Measurements from ENCODE around the gene GRIPAP1.
A peak's percentile ranks its signal among the peaks of the same experiment; 100 is the strongest.

Gene GRIPAP1

DNA sequence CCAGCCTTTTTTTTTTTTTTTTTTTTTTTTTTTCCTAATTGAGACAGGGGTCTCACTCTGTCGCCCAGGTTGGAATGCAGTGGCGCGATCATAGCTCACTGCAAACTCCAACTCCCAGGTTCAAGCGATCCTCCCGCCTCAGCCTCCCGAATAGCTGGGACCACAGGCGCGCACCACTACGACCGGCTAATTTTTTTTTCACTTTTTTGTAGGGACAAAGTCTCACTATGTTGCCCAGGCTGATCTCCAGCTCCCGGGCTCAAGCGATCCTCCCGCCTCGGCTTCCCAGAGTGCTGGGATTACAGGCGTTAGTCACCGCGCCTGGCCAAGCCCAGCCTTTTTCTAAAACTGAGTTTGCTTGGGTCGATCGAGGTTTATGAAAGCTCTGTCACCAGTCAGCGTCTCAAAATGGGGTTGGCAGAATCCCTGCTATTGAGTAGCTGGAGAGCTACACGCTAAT lies 43.4 kb downstream of the GRIPAP1 start:
- DNase-seq (ENCODE audit: low spot score): no peak

DNA sequence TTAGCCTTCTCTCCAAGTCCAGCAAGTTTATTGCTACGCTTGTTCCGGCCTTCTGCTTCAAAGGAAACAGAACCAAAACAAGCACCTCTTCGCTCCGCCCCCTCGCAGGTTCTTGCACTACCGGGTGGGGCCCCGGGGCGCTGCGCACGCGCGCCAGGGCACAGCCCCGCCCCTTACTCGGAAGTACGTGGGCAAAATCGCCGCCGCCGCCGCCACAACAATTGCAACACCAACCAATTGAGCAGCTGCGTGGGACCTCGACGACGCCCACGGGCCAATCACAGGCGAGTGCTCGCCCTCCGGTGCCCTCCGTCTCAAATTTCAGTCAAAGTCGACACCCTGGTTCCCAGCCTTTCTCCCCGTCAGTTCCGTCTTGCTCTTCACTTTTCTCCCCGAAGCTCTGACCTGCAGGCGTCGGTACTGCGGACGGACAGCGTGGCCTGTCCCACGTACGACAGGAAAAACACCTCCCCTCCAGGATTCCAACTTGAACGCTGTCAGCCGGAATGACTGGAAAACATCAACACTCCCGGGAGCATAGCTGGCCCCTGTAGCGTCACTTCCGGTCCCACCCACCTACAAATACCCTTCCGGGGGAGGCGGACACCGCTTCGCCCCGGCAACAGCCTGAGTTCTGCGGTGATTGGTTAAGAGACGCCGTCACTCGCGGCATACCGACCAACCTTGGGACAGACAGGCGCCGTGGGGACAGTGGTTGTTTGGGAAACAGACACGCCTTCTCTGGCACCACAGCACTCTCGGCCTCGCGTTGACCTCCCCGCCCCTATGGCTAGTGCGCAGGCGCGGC lies 44.0 kb downstream of the GRIPAP1 start:
- DNase-seq (ENCODE audit: low spot score): peak; percentile 97

DNA sequence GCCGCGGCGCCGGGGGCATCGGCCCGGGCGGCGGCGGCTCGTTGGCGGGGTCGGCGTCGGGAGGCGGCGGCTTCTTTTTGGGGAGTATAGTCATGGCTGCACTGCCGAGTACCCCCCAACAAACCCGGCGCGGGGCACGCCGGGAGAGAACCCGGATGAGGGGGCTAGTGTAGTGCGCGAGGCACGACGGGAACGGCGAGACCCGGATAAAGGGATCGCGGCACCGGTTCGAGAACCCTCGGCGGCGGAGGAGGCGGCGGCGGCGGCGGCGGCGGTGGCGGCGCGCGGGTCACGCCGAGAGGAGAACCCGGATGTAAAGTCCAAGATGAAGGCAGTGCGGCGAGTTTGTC lies 44.6 kb downstream of the GRIPAP1 start, which contains the start of gene OTUD5:
Gene OTUD5 (minus strand): TSS at position 131 of the 350 bp plus-strand sequence. CDS start 37 bp downstream, at position 94.
- DNase-seq (ENCODE audit: low spot score): no peak

DNA sequence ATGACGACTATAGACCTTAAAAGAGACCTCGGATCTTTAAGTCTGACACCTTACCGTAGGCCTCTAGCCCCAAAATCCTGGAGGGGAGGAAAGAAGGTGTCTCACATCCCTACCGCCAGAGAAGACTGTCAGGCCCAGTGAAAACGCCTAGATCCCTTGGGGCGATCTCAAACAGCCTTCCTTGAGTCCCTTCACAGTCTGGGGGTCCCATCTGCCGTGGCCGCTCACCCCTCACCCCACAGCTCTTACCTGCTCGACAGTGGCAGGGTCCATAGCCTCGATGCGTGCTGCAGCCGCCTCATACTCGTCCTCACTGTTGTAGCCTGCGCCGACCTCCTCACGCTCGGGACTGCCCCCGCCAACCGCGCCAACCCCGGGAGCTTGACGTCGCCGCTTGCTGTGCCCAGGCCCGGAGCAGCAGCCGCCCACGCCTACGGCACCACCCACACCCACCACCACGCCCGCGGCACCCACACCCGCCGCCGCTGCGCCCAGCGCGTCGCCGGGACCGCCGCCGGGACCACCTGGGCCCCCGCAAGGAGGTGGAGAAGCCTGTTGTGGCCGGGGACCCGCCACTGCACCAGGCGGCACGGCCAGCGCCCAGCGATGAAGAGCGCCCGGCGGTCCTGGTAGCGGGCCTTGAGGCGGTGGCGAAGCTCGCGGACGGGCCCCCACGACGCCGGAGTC lies 45.2 kb downstream of the GRIPAP1 start:
- DNase-seq (ENCODE audit: low spot score): no peak

DNA sequence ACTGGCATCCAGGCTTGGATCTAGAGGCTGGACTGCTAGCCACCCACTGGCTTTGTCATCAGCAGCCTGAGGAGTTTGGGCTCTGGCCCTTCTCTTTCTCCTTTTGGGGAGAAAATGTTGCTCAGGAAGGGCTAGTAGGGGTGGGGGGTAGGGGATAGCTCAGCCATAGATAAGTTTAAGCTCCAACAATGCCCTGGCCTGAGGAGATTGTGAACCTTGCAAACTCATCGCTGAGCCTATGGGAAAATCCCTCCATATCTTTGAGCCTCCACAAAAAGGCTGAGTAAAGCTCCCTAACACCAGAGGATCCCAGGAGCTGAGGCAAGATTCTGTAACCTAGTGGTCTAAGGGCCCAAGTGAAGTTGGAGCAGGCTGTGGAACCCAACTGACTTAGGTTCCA lies 53.5 kb downstream of the GRIPAP1 start:
- no peak for DNase-seq (ENCODE audit: low spot score)

DNA sequence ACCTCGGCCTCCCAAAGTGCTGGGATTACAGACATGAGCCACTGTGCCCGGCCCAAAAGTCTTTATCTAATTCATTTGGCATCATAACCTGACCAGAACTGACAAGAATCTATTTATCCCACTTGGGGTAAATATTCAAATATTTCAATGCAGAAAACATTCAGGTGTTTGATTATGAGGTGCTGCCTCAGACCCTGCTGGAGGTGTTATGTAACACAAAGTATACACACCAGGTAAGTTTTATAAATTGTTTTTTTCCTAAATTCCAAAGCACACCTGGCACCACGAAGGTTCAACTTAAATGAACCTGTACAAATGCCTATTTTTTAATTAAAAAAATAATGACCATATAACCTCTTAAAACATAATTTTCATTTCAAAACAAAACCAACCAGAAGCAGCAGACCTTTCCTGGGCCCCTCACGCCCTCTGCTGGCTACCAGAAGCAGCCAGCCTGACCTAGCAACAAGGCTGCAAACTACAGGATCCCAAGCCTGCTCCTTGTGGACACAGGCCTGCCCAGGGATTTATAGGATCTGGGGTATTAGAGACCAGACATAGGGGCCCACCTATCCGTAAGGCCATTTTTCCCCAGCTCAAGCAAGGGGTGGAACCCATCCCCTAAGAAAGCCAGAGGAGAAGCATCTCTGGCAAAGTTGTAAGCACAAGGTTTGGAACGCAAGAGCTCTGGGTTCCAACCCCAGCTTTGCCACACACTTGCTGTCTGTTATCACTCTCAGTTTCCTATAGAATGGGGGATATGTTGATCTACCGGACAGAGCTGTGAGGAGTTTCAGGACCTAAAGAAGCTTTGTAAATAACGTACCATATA lies 56.3 kb downstream of the GRIPAP1 start:
- peak; percentile 35 for DNase-seq (ENCODE audit: low spot score)

DNA sequence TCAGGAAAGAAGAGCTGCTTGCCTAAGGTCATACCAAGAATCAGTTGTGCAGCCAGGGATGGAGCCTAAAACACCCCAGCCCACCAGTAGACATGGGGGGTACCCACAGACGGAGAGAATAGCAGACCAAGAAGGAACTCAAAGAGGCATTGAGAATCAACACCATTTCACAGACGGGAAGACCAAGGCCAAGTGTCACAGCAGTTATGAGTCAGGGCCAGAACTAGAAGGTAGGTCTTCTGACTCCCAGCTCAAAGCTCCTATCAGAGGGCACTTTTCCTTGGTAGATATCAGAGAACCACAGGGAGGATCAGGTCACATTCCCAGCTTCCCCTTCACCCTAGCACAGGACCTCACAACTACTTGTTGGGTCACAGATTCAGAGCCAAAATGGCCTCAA lies 59.2 kb downstream of the GRIPAP1 start:
- no peak for DNase-seq (ENCODE audit: low spot score)

DNA sequence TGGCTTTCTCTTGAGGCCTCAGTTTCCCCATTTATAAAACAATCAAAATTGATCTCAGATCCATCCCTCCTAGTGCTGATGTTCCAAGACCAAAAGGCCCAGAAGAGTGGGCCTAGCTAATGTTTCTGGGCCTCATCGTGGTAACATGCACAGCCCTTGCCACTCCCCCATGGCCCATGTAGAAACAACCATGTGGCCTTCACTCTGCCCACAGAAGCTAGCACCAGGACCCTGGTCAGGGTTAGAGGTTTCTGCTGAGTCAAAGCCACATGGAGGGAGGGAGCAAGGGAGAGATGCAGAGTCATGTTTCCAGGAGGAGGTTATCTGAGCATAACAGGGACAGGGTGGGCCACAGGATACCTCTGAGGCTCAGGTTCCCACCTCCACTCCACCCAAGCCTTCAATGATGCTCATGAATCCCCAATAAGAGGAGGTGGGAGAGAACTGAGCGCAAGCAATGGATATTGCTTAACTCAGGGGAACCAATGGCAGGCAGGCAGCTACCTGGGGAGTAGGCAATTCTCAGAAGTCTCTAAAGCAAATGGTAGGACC lies 61.6 kb downstream of the GRIPAP1 start:
- DNase-seq (ENCODE audit: low spot score): no peak

DNA sequence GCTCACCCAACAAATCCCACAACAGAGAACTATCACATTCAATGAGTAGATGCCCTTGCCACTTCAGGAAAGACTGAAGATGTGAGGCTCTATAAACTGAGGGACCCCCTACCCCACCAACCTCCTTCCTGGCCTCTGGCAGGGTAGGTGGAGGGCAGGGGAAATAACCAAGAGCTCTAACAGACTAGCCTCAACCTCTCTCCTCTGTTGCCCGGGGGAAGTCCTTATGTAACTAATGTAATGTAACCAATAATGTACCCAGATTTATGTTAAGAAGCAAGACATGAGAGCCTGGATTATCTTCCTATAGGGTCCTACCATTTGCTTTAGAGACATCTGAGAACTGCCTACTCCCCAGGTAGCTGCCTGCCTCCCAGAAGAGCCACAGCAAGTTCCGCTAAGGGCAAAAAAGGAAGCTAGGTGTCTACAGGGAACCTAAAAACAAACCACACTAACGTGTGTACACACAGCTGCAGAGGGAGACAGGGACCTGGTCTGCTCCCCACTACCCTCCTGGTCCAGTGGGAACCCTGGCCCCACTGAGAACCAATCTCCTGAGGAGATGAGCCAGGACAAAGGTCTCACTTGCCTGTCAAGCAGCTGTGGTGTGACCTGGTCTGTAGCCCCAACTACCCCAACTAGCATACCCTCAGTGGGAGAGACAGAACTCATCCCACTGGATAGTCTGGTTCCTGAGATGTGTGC lies 62.4 kb downstream of the GRIPAP1 start:
- DNase-seq (ENCODE audit: low spot score): no peak

DNA sequence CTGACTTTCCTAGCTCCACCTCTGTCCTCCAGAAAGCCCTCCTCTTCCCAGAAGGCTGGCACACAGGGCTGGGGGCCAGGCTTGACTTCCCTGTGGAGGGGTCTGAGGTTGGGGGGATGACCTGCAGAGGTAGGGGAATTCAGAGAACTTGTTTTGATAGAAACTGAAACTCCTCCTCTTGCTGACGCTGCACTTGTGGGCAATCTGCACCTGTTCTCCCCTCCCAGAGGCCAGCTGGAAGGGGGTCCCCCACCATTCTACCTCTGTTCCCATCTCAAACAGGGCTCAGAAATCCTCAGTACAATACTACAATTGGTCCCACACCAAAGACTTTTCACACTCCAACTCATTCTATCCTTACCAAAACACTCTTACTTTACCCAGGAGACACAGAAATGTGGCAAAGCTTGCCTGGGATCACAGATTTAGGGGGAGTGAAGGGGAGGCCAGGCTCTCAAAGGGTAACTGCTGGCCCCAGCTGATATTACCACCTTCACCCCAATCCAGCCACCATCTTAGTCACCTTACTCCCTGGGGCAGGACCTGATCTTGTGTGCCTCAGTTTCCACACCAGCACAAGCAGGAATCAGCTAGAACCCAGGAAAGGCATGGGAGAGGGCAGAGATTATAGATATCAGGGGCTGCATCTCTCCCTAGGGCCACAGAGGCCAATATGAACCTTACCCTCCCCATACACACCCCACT lies 63.2 kb downstream of the GRIPAP1 start:
- no peak for DNase-seq (ENCODE audit: low spot score)

DNA sequence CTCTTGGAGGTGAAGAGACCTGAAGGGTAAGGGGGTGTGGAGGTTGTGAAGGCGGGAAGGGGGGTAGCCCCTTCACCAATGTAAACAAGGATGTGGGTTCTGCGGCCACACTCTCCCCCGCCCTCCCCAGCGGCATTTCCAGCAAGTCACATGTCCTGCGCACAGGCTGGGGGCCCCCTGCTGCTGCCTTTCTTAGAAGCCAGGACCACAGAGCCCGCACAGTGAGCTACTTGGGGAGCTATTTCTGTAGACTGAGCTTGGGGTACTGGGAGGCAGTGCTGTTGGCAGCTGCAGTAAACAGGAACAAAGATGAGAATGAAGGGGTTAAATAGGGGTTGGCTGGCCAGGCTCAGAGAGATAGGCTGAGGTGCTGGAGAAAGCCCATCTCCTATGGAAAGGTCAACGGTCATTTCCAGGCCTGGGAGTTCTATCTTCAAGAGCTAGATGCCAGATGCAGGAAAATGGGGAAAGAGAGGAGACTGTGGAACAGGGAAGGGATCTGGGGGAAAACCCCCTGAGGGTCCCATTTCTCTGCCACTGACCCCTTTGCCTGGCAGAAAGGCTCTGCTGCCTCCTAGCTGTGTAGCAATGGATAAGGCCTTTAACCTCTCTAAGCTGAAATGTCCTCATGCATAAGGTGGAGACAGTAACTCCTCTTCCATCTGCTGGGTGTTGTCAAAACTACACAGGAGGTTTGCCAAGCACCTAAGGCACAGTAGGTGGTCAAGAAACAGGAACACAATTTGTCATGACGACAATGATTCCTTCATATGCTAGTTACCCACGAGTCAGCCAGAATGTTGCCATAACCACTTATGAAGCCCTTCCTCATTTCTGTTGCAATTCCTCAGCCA lies 64.8 kb downstream of the GRIPAP1 start:
- no peak for DNase-seq (ENCODE audit: low spot score)

DNA sequence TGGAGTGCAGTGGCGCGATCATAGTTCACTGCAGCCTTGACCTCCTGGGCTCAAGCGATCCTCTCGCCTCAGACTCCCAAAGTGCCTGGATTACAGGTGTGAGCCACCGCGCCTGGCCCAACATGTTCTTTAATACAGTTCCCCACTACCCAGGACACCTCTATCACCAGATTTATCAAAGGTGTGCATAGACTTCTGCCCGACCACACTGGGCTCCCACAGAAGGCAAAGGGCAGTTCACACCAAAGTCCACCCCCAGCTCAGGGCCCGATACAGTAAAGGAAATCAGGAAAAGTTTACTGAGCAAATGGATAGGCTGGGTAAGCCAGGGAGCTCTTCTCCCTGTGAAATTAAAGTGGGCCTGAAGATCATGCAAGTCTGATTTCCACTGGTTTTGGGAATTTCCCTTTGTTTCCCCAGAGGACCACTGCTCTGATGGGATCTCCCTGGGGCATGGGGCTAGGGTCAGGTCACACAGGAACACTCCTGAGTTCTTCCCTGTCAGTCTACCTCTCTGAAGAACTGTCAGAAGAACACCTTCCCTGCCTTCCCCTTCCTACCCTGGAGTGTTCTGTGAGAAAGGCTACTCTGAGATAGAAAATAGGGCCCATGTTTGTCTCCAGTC lies 65.5 kb downstream of the GRIPAP1 start:
- no peak for DNase-seq (ENCODE audit: low spot score)

DNA sequence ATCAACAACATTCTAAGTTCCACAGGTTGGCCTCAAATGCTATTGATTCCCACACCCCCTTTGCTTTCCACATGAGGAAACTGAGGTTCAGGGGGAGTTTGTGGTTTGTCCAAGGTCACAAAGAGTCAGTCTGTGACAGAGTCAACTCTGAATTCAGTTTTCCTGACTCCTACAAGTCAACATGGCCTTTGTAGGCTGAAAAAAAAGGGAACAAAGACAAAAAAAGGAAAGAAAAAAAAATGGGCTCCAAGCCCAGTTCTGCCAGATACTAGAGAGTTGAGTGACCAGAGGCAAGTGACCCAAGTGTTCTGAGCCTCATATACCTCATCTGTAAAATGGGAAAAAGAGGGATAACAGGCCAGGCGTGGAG lies 66.8 kb downstream of the GRIPAP1 start:
- DNase-seq (ENCODE audit: low spot score): no peak

DNA sequence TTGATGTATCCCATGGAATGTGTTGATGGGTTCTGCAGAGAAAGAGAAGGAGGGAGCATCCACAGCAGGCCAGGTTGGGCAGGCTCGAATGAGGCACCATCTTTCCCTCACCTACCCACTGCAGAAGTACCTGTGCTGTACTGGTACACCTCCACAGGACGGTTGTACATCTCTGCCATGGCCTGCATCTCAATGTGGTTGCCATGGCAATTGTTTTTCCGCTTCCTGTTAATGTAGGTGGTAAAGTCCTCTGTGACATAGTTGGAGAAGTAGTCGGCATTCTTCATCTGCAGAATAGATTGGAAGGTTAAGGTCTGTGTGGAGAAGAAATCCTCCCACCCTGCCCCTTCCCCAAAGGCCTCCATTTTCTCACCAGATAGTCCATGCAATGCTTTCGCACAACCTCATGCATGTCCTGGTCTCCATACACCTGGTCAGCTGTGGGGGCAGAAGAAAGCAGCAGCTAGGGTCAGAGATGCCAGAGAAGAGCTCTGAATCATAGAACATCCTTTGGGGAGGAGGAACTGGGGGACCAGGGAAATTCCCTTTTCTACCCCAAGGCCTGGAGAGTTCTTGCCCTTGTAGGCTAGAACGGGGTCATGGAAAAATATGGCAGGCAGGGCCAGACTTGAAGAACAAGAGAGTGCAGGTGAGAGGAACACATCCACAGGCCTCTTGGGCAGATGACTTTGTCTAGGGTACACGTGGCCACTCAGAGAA lies 67.3 kb downstream of the GRIPAP1 start:
- DNase-seq (ENCODE audit: low spot score): no peak

DNA sequence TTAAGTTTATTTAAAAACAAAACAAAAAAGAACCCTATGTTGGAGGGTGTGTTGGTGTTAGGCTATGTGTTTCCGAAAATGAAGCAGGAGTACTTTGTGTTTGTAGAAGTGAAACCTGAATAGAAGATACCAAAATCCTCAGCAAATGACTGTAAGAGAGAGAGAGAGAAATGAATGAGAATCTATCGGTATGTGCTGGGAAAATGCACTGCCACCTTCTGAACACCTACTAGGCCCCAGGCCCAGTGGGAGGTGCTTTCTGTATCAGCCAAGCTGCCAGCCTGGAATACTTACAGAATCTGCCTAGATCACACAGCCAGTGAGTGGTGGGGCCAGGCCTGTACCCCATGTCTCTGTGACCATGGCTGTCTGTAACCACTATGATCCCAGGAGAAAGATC lies 68.3 kb downstream of the GRIPAP1 start:
- DNase-seq (ENCODE audit: low spot score): no peak

DNA sequence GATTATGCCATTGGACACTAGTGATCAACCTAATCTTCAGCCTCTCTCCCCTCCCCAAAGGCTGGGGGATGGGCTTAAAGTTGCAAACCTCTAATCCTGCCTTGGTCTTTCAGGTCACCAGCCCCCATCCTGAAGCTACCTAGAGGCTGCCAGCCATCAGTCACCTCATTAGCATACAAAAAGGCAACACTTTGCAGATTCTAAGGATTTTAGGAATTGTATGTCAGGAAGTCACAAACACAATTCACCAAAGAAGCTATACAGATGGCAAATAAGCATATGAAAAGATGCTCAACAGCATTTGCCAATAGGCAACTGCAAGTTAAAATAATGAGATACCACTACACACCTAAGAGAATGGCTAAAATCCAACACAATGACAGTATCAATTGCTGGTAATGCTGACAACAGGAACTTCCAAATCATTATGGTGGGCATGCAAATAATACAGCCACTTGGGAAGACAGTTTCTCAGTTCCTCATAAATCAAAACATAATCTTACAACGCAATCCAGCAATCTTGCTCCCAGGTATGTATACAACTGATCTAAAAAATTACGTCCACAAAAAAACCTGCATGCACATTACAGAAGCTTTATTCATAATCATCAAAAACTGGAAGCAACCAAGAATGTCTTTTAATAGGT lies 74.2 kb downstream of the GRIPAP1 start:
- no peak for DNase-seq (ENCODE audit: low spot score)

DNA sequence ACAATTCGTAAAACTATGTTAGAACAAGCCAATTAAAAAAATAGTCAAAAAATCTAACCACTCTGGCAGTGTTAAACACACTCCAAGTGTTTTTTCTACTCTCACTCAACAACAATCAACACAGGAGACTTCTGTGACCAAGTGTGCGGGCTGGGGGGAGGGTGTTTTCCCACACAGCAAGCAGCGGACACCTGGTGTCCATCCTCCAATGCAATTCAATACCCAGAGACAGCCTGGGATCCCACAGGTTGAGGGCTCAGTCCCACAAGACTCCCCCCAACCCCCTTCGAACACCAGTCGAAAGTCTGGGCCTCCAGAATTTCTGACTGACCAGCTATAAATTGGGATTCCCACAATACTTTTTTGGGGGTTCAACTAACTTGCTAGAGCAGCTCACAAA lies 74.9 kb downstream of the GRIPAP1 start:
- no peak for DNase-seq (ENCODE audit: low spot score)

DNA sequence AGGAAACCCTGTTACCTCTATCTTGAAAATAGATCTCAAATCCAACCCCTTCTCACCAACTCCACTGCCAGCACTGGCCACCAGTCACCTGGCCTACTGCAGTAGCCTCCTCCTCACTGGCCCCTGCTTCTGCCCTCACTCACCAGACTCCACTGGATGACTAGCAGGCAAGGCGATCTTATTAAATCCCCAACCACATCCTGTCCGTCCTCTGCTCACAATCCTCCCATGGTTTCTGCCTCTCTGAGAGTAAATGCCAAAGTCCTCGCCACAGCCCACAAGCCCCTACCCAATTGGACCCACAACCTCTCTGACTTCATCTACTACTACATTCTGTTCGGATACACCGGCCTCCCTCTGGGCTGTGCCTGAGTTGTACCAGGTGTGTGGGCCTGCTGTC lies 77.8 kb downstream of the GRIPAP1 start:
- no peak for DNase-seq (ENCODE audit: low spot score)
